K562 (cell line): ENCODE results near the gene SGMS1. TPM values are rescaled to one million over a fixed set of nuclear protein-coding genes. Genes with fewer than 3 reads are reported as not detected.

ENCODE experiments used
- ATAC-seq: fragments of 200-7000 bp; cut with Tn5 transposase; 3 replicates; pipeline ENCODE4 v1.9.1; 2020; ENCODE audit warnings: moderate library complexity
- BruUV-seq: library from RNA; stranded (reverse); fragments of 400-500 nt; replicated peaks from 2 replicates; lab custom pipeline; 2021; lab: Mats Ljungman, UMichigan
- CTCF ChIA-PET: fragments of 300-600 bp; formaldehyde crosslinking; extraction: SDS; loops from one replicate; lab custom pipeline; 2021; ENCODE audit warnings: low intra/inter-chr PET ratio; lab: Yijun Ruan, JAX
- POLR2A ChIA-PET: fragments of 300-600, 350-650 bp; sonication (Branson Sonifier 250); formaldehyde crosslinking; extraction: SDS; loops from one replicate; lab custom pipeline; 2021; ENCODE audit warnings: antibody characterized with exemption, inconsistent platforms; lab: Yijun Ruan, JAX
- DNase-seq, 4 experiments: peaks; one replicate each; pipeline versions ENCODE4 v3.0.0 to v3.0.0-alpha.2; 2011 to 2018; ENCODE audit warnings: low spot score in 3 of 4, mixed read lengths in 3 of 4; ENCODE audit errors: extremely low read depth in 1 of 4
- FAIRE-seq: peaks from 2 replicates; lab custom pipeline; 2011; peaks lifted over from hg19 to GRCh38; lab: Jason Lieb, UNC
- H2AFZ ChIP-seq: 2 replicates; pipeline ENCODE4 v1.6.0; 2011; ENCODE audit warnings: low read depth, low read length, control low read depth, inconsistent platforms
- H3K27ac ChIP-seq: fragments of 200-600 bp; 3 replicates; pipeline ENCODE4 v1.8.0; 2011; ENCODE audit warnings: low read depth, mild to moderate bottlenecking, control low read depth, inconsistent platforms, low read length, moderate library complexity, mixed read lengths; ENCODE audit errors: extremely low read depth
- H3K27me3 ChIP-seq, 2 experiments: fragments of 300-600 bp in 1 of 2; 2 replicates in 1 of 2; 3 replicates in 1 of 2; pipeline versions ENCODE4 v1.6.0 to v1.8.0; 2011; ENCODE audit warnings: inconsistent platforms in 2 of 2, low read length in 2 of 2, mild to moderate bottlenecking in 1 of 2, mixed read lengths in 1 of 2, moderate library complexity in 1 of 2; ENCODE audit not compliant: control insufficient read depth in 2 of 2, insufficient read depth in 2 of 2
- H3K36me3 ChIP-seq: fragments of 300-600 bp; 3 replicates; pipeline ENCODE4 v1.8.0; 2011; ENCODE audit warnings: mild to moderate bottlenecking, low read length, inconsistent platforms; ENCODE audit not compliant: control insufficient read depth, insufficient read depth
- H3K4me1 ChIP-seq, 2 experiments: fragments of 200-600 bp in 1 of 2; replicated peaks in 1 of 2; 2 replicates in 1 of 2; 3 replicates in 1 of 2; pipeline versions ENCODE4 v1.5.1 to v1.8.0; 2011; ENCODE audit warnings: inconsistent platforms in 2 of 2, low read length in 2 of 2, mild to moderate bottlenecking in 1 of 2, mixed read lengths in 1 of 2, moderate library complexity in 1 of 2; ENCODE audit not compliant: control insufficient read depth in 2 of 2, insufficient read depth in 2 of 2
- H3K4me2 ChIP-seq: 2 replicates; pipeline ENCODE4 v1.6.1; 2011; ENCODE audit warnings: low read length, control low read depth, inconsistent platforms, mixed read lengths; ENCODE audit not compliant: insufficient read depth
- H3K4me3 ChIP-seq: fragments of 200-600 bp; sonication (generic), shearing (Covaris generic); 2 replicates; pipeline ENCODE4 v1.5.1; 2016; ENCODE audit warnings: control low read depth, inconsistent platforms
- H3K79me2 ChIP-seq: fragments of 200-600 bp; 3 replicates; pipeline ENCODE4 v1.8.0; 2011; ENCODE audit warnings: low read length, inconsistent platforms; ENCODE audit not compliant: control insufficient read depth, insufficient read depth
- H3K9ac ChIP-seq, 2 experiments: 2 replicates each; pipeline versions ENCODE4 v1.6.0 to v1.6.1; 2011; ENCODE audit warnings: low read depth in 2 of 2, low read length in 2 of 2, control low read depth in 1 of 2, inconsistent platforms in 1 of 2, mild to moderate bottlenecking in 1 of 2, mixed read lengths in 1 of 2; ENCODE audit not compliant: insufficient read depth in 1 of 2
- H3K9me1 ChIP-seq: one replicate; pipeline ENCODE4 v1.6.0; 2011; ENCODE audit warnings: inconsistent platforms, mild to moderate bottlenecking, low read length, moderate library complexity; ENCODE audit not compliant: control insufficient read depth, insufficient read depth
- H3K9me3 ChIP-seq: replicated peaks from 2 replicates; pipeline ENCODE4 v1.5.1; 2011; ENCODE audit warnings: low read depth, low read length, inconsistent platforms; ENCODE audit not compliant: control insufficient read depth, insufficient read depth
- H4K20me1 ChIP-seq: replicated peaks from 2 replicates; pipeline ENCODE4 v1.6.1; 2011; ENCODE audit warnings: low read length, inconsistent platforms, mixed read lengths; ENCODE audit not compliant: control insufficient read depth, insufficient read depth
- EGR1 ChIP-seq: fragments of 450-650 bp; conservative IDR thresholded peaks from 2 replicates; pipeline ENCODE4 v1.6.1; 2017; ENCODE audit warnings: mild to moderate bottlenecking
- PRDM10 ChIP-seq: fragments of 450-650 bp; IDR thresholded peaks from 2 replicates; pipeline ENCODE4 v1.6.1; 2018; ENCODE audit not compliant: partially characterized antibody
- WGBS: fragments of 100-300 bp; shearing (Covaris generic); methylation state at CpG from one replicate; pipeline ENCODE4 v1.1.6; 2016; ENCODE audit warnings: low coverage, mixed read lengths; ENCODE audit not compliant: insufficient coverage; ENCODE audit errors: missing lambda C conversion rate; 5-methylcytosine and 5-hydroxymethylcytosine counted together
- in situ Hi-C: fragments of 300-500 bp; cut with MboI; formaldehyde crosslinking; loops from 4 replicates; pipeline ENCODE4 v1.15.0; 2018; ENCODE audit warnings: inconsistent platforms, mixed read lengths
- intact Hi-C: fragments of 100-400 bp; cut with micrococcal nuclease; formaldehyde crosslinking; loops from 2 replicates; pipeline ENCODE4 v1.14.2; 2022
- polyA plus RNA-seq, 8 experiments: library from polyadenylated mRNA; depleted of rRNA in 4 of 8; stranded (reverse) in 5 of 8; unstranded in 3 of 8; fragments of >200 nt; fragmentation: Nextera tagmentation in 2 of 8; fragmentation: Illumina TruSeq in 1 of 8; extraction: Ambion mirVana in 2 of 8; extraction: Trizol in 1 of 8; gene quantifications; 2 replicates each; pipeline versions ENCODE4 v1.2.1 to v1.2.3, GENCODE V29; 2011 to 2014; ENCODE audit warnings: inconsistent platforms in 1 of 8, missing spikeins in 1 of 8
- total RNA-seq, 7 experiments: library from RNA; depleted of rRNA in 6 of 7; stranded (reverse); fragments of >200 nt in 6 of 7; fragmentation: Illumina TruSeq in 2 of 7; extraction: Trizol in 2 of 7; gene quantifications; 2 replicates each; pipeline versions ENCODE4 v1.2.1 to v1.2.3, GENCODE V29; 2011 to 2021; ENCODE audit warnings: low replicate concordance in 1 of 7

Gene SGMS1
- total and polyA plus RNA-seq, 9 of the 15 experiments (the other 6 are each of a cell fraction or from before 2014, with no cell fraction given) = 22.6 to 232 (median 82.2) TPM

DNA sequence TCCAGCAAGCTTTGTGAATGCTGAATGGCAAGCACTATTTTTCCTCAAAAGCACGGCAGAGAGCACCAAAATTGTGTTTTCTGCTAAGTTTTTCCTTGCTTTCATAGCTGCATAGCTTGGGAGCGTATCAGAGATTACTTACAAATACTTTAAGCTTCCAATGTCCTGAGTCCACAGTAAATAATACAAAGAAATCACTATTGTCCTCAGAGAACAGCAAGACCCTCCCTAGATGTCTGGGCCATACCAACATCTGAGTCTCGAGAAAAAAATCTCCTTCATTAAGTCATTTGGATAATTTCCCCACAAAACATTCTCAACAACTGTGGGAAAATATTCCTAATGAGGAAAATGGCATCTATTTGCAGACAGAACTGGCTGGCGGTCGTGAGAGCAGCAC lies 41.7 kb downstream of the SGMS1 start:
- Histone ChIP-seq H3K79me2 (peaks cover 91% of the 10 kb centered on the region), H2AFZ (no peak overlapping the region), H3K4me3 (no peak overlapping the region), H4K20me1 (no peaks in the 10 kb centered on the region), H3K36me3 (peaks cover 16% of the 10 kb centered on the region), H3K27ac (peak overlapping the region; percentile 56; the same call in 2 of the 3 replicates), H3K27me3 (no peaks in the 10 kb centered on the region), H3K9ac (peak overlapping the region in 1 of 2 experiments; percentile 27; a peak in 1 of 4 replicates), H3K9me3 (no peaks in the 10 kb centered on the region), H3K9me1 (no peaks in the 10 kb centered on the region), H3K4me2 (no peak overlapping the region), H3K4me1 (peaks cover 27 to 93% of the 10 kb centered on the region in 2 experiments)
- ChIA-PET POLR2A (interaction anchor here (0.7 to 2.5 kb wide), 8 partner anchors 11 to 44 kb away, joined by 3 to 14 read pairs (median 4); no protein-coding TSS in a partner anchor), CTCF (no interaction called here)
- in situ Hi-C loops (no loop called here), intact Hi-C loops (no loop called here)
- peak; percentile 81 for TF ChIP-seq PRDM10
- no peak for TF ChIP-seq EGR1
- no peak for FAIRE-seq
- DNase-seq = no peak
- BruUV-seq = no TSS peak
- 70% methylated on average over 5 of the region's 5 CpGs for WGBS
- no peak for ATAC-seq
